H1 (cell line): ENCODE results near the gene AIG1. TPM values are rescaled to one million over a fixed set of nuclear protein-coding genes. Genes with fewer than 3 reads are reported as not detected.

Source experiments
- CBX8 ChIP-seq: fragments of 300-800, 300-1000 bp; sonication (generic); IDR thresholded peaks from 2 replicates; pipeline ENCODE4 v1.7.1; 2016; ENCODE audit warnings: low read depth, low read length, borderline replicate concordance
- CHD1 ChIP-seq: IDR thresholded peaks from 2 replicates; pipeline ENCODE4 v1.6.1; 2012; ENCODE audit warnings: low read depth, low read length, improper control_type of control experiment
- FOSL1 ChIP-seq: IDR thresholded peaks from 2 replicates; pipeline ENCODE4 v1.6.1; 2011; ENCODE audit warnings: mild to moderate bottlenecking, low read depth, low read length, moderate library complexity; ENCODE audit not compliant: insufficient read depth
- POLR2AphosphoS5 ChIP-seq: IDR thresholded peaks from 2 replicates; pipeline ENCODE4 v1.6.1; 2011; ENCODE audit warnings: low read depth, low read length
- RNF2 ChIP-seq: fragments of 200-900, 300-1000 bp; sonication (generic); IDR thresholded peaks from 2 replicates; pipeline ENCODE4 v1.7.1; 2016; ENCODE audit warnings: borderline replicate concordance, low read depth, mild to moderate bottlenecking, antibody characterized with exemption, low read length; ENCODE audit not compliant: poor library complexity, severe bottlenecking; ENCODE audit errors: missing control alignments
- SP4 ChIP-seq: IDR thresholded peaks from 2 replicates; pipeline ENCODE4 v1.6.1; 2012; ENCODE audit warnings: low read length, inconsistent platforms
- SRF ChIP-seq: IDR thresholded peaks from 2 replicates; pipeline ENCODE4 v1.6.1; 2011; ENCODE audit warnings: mild to moderate bottlenecking, low read depth, low read length, moderate library complexity
- polyA plus RNA-seq, 7 experiments: library from polyadenylated mRNA; depleted of rRNA in 3 of 7; stranded (reverse) in 5 of 7; unstranded in 2 of 7; fragments of >200 nt in 5 of 7; fragments of 200-250 nt in 2 of 7; gene quantifications; 1 replicate in 5 of 7; 2 replicates in 1 of 7; 4 replicates in 1 of 7; pipeline versions ENCODE4 v1.2.1 to v1.2.3, GENCODE V29; 2011 to 2013; ENCODE audit warnings: missing spikeins in 2 of 7, mixed read lengths in 2 of 7
- total RNA-seq: library from RNA; stranded (reverse); fragmentation: NEBNext Ultra II Directional; extraction: Animal tissue kit (Norgen Biotek cat#: 25700); gene quantifications from 2 replicates; pipeline ENCODE4 v1.2.1, GENCODE V29; 2021
- TF ChIP-seq, protein P1 (sequence below): fragments of 300-600 bp; sonication (generic); IDR thresholded peaks from 2 replicates; pipeline ENCODE4 v1.7.1; 2012; ENCODE audit warnings: low read length, moderate library complexity, mild to moderate bottlenecking, inconsistent platforms; ENCODE audit not compliant: insufficient replicate concordance
- TF ChIP-seq, protein P2 (sequence below), 3 experiments: IDR thresholded peaks; 1 replicate in 2 of 3; 2 replicates in 1 of 3; pipeline versions ENCODE4 v1.5.1 to v1.6.1; 2011; ENCODE audit warnings: low read length in 3 of 3, mild to moderate bottlenecking in 3 of 3, inconsistent platforms in 2 of 3, low read depth in 1 of 3, moderate library complexity in 1 of 3; ENCODE audit not compliant: insufficient read depth in 1 of 3; ENCODE audit errors: control extremely low read depth in 1 of 3

AIG1 gene
- total and polyA plus RNA-seq, 2 of the 8 experiments (the other 6 are each of a cell fraction or from before 2014, with no cell fraction given), result 56.6 to 58.4 TPM

DNA sequence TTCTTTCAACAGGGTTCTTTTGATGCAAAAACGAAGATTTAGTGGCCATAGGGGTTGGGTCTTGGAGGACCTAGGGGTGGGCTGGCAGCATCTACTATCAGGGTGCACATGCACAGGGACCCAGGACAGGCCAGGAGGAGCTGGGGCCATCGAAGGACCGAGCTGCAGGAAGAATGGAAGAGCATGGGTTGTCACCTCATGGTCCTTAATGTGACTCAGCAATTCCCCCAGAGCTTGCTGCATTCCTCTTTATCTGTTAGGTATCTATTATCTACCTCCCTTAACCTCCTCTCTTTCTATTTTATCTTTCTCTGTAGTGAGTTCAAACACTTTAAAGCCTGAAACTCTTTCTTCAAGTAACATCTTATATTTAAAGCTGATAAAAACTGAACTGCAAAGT lies 167.0 kb downstream of the AIG1 start (continued):
- TF ChIP-seq, protein P1, sequence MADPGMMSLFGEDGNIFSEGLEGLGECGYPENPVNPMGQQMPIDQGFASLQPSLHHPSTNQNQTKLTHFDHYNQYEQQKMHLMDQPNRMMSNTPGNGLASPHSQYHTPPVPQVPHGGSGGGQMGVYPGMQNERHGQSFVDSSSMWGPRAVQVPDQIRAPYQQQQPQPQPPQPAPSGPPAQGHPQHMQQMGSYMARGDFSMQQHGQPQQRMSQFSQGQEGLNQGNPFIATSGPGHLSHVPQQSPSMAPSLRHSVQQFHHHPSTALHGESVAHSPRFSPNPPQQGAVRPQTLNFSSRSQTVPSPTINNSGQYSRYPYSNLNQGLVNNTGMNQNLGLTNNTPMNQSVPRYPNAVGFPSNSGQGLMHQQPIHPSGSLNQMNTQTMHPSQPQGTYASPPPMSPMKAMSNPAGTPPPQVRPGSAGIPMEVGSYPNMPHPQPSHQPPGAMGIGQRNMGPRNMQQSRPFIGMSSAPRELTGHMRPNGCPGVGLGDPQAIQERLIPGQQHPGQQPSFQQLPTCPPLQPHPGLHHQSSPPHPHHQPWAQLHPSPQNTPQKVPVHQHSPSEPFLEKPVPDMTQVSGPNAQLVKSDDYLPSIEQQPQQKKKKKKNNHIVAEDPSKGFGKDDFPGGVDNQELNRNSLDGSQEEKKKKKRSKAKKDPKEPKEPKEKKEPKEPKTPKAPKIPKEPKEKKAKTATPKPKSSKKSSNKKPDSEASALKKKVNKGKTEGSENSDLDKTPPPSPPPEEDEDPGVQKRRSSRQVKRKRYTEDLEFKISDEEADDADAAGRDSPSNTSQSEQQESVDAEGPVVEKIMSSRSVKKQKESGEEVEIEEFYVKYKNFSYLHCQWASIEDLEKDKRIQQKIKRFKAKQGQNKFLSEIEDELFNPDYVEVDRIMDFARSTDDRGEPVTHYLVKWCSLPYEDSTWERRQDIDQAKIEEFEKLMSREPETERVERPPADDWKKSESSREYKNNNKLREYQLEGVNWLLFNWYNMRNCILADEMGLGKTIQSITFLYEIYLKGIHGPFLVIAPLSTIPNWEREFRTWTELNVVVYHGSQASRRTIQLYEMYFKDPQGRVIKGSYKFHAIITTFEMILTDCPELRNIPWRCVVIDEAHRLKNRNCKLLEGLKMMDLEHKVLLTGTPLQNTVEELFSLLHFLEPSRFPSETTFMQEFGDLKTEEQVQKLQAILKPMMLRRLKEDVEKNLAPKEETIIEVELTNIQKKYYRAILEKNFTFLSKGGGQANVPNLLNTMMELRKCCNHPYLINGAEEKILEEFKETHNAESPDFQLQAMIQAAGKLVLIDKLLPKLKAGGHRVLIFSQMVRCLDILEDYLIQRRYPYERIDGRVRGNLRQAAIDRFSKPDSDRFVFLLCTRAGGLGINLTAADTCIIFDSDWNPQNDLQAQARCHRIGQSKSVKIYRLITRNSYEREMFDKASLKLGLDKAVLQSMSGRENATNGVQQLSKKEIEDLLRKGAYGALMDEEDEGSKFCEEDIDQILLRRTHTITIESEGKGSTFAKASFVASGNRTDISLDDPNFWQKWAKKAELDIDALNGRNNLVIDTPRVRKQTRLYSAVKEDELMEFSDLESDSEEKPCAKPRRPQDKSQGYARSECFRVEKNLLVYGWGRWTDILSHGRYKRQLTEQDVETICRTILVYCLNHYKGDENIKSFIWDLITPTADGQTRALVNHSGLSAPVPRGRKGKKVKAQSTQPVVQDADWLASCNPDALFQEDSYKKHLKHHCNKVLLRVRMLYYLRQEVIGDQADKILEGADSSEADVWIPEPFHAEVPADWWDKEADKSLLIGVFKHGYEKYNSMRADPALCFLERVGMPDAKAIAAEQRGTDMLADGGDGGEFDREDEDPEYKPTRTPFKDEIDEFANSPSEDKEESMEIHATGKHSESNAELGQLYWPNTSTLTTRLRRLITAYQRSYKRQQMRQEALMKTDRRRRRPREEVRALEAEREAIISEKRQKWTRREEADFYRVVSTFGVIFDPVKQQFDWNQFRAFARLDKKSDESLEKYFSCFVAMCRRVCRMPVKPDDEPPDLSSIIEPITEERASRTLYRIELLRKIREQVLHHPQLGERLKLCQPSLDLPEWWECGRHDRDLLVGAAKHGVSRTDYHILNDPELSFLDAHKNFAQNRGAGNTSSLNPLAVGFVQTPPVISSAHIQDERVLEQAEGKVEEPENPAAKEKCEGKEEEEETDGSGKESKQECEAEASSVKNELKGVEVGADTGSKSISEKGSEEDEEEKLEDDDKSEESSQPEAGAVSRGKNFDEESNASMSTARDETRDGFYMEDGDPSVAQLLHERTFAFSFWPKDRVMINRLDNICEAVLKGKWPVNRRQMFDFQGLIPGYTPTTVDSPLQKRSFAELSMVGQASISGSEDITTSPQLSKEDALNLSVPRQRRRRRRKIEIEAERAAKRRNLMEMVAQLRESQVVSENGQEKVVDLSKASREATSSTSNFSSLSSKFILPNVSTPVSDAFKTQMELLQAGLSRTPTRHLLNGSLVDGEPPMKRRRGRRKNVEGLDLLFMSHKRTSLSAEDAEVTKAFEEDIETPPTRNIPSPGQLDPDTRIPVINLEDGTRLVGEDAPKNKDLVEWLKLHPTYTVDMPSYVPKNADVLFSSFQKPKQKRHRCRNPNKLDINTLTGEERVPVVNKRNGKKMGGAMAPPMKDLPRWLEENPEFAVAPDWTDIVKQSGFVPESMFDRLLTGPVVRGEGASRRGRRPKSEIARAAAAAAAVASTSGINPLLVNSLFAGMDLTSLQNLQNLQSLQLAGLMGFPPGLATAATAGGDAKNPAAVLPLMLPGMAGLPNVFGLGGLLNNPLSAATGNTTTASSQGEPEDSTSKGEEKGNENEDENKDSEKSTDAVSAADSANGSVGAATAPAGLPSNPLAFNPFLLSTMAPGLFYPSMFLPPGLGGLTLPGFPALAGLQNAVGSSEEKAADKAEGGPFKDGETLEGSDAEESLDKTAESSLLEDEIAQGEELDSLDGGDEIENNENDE, result no peak
- no peak for TF ChIP-seq SRF
- no peak for TF ChIP-seq POLR2AphosphoS5
- no peak for TF ChIP-seq FOSL1
- no peak for TF ChIP-seq CBX8
- TF ChIP-seq RNF2, result no peak
- no peak for TF ChIP-seq SP4
- TF ChIP-seq, protein P2, sequence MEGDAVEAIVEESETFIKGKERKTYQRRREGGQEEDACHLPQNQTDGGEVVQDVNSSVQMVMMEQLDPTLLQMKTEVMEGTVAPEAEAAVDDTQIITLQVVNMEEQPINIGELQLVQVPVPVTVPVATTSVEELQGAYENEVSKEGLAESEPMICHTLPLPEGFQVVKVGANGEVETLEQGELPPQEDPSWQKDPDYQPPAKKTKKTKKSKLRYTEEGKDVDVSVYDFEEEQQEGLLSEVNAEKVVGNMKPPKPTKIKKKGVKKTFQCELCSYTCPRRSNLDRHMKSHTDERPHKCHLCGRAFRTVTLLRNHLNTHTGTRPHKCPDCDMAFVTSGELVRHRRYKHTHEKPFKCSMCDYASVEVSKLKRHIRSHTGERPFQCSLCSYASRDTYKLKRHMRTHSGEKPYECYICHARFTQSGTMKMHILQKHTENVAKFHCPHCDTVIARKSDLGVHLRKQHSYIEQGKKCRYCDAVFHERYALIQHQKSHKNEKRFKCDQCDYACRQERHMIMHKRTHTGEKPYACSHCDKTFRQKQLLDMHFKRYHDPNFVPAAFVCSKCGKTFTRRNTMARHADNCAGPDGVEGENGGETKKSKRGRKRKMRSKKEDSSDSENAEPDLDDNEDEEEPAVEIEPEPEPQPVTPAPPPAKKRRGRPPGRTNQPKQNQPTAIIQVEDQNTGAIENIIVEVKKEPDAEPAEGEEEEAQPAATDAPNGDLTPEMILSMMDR (IDR thresholded peaks at IDR 0.05; ENCODE audit: control extremely low read depth in 1 of 3, insufficient read depth in 1 of 3, low read depth in 1 of 3, low read length in 3 of 3), result no peak
- no peak for TF ChIP-seq CHD1
